Right atrium auricular region (tissue), 2 donors: Measurements from ENCODE around the gene CBLC. TPM values are rescaled to one million over a fixed set of nuclear protein-coding genes. Genes with fewer than 3 reads are reported as not detected.

Experiments
- DNase-seq: peaks from one replicate; pipeline ENCODE4 v3.0.0-alpha.2; 2019; ENCODE audit warnings: low spot score
- H3K27ac ChIP-seq, 2 donors: fragments of 200-600 bp; sonication (generic); 1 replicate in 1 of 2; 2 replicates in 1 of 2; pipeline ENCODE4 v1.5.1; 2016 to 2019
- H3K27me3 ChIP-seq, 2 donors: fragments of 200-600 bp; sonication (generic); one replicate each; pipeline versions ENCODE4 v1.5.1 to v1.6.0; 2017 to 2019
- H3K36me3 ChIP-seq: fragments of 200-600 bp; sonication (generic); one replicate; pipeline ENCODE4 v1.5.1; 2016
- H3K4me1 ChIP-seq, 2 donors: fragments of 200-600 bp; sonication (generic); one replicate each; pipeline versions ENCODE4 v1.5.1 to v1.6.0; 2017 to 2019
- H3K4me3 ChIP-seq, 2 donors: fragments of 200-600 bp; sonication (generic); 1 replicate in 1 of 2; 2 replicates in 1 of 2; pipeline ENCODE4 v1.5.1; 2017 to 2019; ENCODE audit warnings: mild to moderate bottlenecking in 1 of 2, moderate library complexity in 1 of 2
- H3K9me3 ChIP-seq, 2 donors: fragments of 200-600 bp; sonication (generic); one replicate each; pipeline ENCODE4 v1.5.1; 2019
- CTCF ChIP-seq, 2 donors: fragments of 200-600 bp; sonication (generic); IDR thresholded peaks; one replicate each; pipeline ENCODE4 v1.5.1; 2019; ENCODE audit warnings: antibody characterized with exemption in 2 of 2
- total RNA-seq, 2 donors: library from RNA; depleted of rRNA; stranded (reverse); fragments of >200 nt; gene quantifications; one replicate each; pipeline ENCODE4 v1.1.0, GENCODE V29; 2016

CBLC gene
- total RNA-seq, 2 donors from 2014 or later: not detected

- Histone ChIP-seq H3K27me3 (no peaks in the 10 kb centered on the region), H3K36me3 (no peaks in the 10 kb centered on the region), H3K9me3 (no peaks in the 10 kb centered on the region), H3K4me3 (no peak overlapping the region), H3K4me1 (peaks cover 3 to 85% of the 10 kb centered on the region in 2 donors), H3K27ac (peak overlapping the region; percentile 83 to 94)
- no peak for DNase-seq
- TF ChIP-seq CTCF (IDR thresholded peaks at IDR 0.05): no peak
Measured at GRCh38 chr19:44744871-44745332, 32.8 kb upstream of the CBLC start.

- DNase-seq: peak; percentile 84
- TF ChIP-seq CTCF (IDR thresholded peaks at IDR 0.05): no peak
- Histone ChIP-seq H3K4me3 (no peak overlapping the region), H3K4me1 (peaks cover 3 to 87% of the 10 kb centered on the region in 2 donors), H3K36me3 (no peaks in the 10 kb centered on the region), H3K27me3 (no peaks in the 10 kb centered on the region), H3K27ac (peak overlapping the region; percentile 83 to 94), H3K9me3 (no peaks in the 10 kb centered on the region)
Measured at GRCh38 chr19:44745341-44745831, 32.3 kb upstream of the CBLC start.

- peaks cover 3 to 87% of the 10 kb centered on the region in 2 donors for H3K4me1 ChIP-seq
- TF ChIP-seq CTCF (IDR thresholded peaks at IDR 0.05): no peak
Measured at GRCh38 chr19:44745887-44746600, 31.6 kb upstream of the CBLC start.

GRCh38 chr19:44746616-44746945, 31.1 kb upstream of the CBLC start:
- peaks cover 3 to 87% of the 10 kb centered on the region in 2 donors for H3K4me1 ChIP-seq
- peak overlapping the region; percentile 94 for H3K27ac ChIP-seq
- H3K36me3 ChIP-seq: peaks cover 5% of the 10 kb centered on the region
- no peaks in the 10 kb centered on the region for H3K9me3 ChIP-seq
- no peak for TF ChIP-seq CTCF (IDR thresholded peaks at IDR 0.05)
- DNase-seq: no peak
- no peak overlapping the region for H3K4me3 ChIP-seq
- H3K27me3 ChIP-seq: no peaks in the 10 kb centered on the region

More at GRCh38 chr19:44745887-44746600, 31.6 kb upstream of the CBLC start:
- H3K4me3 ChIP-seq: no peak overlapping the region
- H3K27me3 ChIP-seq: no peaks in the 10 kb centered on the region
- no peak for DNase-seq
- H3K36me3 ChIP-seq: no peaks in the 10 kb centered on the region
- H3K9me3 ChIP-seq: no peaks in the 10 kb centered on the region
- peak overlapping the region; percentile 94 for H3K27ac ChIP-seq

GRCh38 chr19:44746946-44747738, 30.5 kb upstream of the CBLC start:
- H3K27me3 ChIP-seq: no peaks in the 10 kb centered on the region
- H3K4me1 ChIP-seq: peaks cover 2 to 87% of the 10 kb centered on the region in 2 donors
- peak; percentile 97 for DNase-seq
- H3K4me3 ChIP-seq: peak overlapping the region; percentile 61 to 62
- peaks cover 11% of the 10 kb centered on the region for H3K36me3 ChIP-seq
- no peaks in the 10 kb centered on the region for H3K9me3 ChIP-seq
- TF ChIP-seq CTCF (IDR thresholded peaks at IDR 0.05): no peak
- peak overlapping the region; percentile 94 for H3K27ac ChIP-seq
